GM12873 (cell line): ENCODE measurements around the gene TGFA.

Experiments
- TF ChIP-seq, protein P1 (sequence below): IDR thresholded peaks from 2 replicates; pipeline ENCODE4 v1.5.1; 2012; ENCODE audit warnings: low read depth, mild to moderate bottlenecking, moderate library complexity, low read length, control low read depth; ENCODE audit not compliant: insufficient read depth; ENCODE audit errors: missing control alignments

Gene TGFA

DNA sequence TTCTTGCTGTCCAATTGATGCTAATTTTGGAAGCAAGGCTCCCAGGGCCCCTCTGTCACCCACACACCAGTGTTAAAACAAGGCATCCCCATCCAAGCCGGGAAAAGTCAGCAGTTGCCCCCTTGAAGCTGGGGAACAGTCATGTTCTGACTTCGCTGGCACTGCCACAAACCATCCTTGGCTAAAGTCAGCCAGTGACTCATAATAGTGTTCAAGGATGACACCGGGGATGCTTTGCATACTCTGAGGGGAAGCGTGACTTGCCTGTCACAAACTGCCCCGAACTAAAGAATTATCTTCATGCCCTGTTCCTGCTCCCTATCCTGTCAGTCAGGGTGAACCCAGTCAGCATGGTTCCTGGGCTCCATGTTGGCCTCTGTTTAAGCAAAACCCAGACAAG, 37.0 kb downstream of the TGFA start:
- TF ChIP-seq, protein P1, sequence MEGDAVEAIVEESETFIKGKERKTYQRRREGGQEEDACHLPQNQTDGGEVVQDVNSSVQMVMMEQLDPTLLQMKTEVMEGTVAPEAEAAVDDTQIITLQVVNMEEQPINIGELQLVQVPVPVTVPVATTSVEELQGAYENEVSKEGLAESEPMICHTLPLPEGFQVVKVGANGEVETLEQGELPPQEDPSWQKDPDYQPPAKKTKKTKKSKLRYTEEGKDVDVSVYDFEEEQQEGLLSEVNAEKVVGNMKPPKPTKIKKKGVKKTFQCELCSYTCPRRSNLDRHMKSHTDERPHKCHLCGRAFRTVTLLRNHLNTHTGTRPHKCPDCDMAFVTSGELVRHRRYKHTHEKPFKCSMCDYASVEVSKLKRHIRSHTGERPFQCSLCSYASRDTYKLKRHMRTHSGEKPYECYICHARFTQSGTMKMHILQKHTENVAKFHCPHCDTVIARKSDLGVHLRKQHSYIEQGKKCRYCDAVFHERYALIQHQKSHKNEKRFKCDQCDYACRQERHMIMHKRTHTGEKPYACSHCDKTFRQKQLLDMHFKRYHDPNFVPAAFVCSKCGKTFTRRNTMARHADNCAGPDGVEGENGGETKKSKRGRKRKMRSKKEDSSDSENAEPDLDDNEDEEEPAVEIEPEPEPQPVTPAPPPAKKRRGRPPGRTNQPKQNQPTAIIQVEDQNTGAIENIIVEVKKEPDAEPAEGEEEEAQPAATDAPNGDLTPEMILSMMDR: no peak

DNA sequence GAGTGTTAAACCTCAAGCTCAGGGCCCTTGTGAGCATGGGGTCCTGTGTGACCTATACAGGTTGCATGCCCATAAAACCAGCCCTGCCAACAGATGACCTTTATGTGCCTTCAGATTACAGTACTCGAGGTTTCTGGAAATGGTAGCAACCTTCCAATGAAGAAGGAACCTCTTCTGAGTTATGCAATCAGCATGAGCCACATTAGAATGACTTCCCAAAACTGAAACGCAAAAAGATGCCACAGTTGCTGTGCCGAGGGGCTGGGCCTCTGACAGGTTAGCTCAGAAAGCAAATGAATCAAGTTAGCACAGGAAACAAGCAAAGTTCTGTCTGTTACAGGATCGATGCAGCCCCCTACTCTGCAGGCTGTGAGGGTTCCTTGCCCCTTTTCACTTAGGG, 37.7 kb downstream of the TGFA start:
- TF ChIP-seq, protein P1: no peak

DNA sequence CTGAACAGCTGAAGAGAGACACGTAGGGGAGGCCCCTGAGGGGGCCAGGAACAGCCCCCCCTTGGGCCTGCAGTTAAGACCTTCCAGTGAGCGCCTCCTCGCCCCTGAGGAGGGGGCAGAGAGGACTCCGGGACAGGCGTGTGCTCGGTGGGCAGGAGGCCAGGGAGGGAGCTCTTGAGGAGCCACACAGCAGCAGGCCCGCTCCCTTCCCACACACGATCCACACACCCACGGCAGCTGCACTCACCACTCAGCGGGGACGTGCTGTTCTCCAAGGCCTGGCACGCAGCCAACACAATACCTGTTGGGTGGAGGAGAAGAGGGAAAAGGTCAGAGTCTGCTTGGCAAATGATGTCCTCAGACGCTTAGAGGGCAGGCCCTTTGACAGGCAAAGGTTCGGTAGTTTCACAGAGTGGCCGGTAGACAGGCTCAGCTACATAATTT, 39.0 kb downstream of the TGFA start:
- TF ChIP-seq, protein P1: no peak

DNA sequence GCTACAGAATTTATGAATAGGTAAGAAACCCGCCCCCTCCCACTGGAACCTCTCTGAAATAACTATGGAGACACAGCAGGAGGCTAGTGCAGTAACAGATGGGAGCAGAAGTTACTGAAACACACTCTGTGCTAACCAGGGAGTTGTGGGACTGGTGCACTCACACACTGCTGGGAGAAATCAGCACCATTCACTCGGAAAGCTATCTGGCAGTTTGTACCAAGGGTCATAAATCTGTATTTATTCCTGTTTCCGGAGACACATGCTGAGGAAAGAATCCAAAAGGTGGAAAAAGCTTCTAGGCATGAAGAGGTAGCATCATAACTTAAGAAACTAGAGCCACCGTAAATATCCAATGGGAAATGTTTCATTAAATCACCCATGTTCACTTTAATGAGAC, 39.9 kb downstream of the TGFA start:
- TF ChIP-seq, protein P1: no peak

DNA sequence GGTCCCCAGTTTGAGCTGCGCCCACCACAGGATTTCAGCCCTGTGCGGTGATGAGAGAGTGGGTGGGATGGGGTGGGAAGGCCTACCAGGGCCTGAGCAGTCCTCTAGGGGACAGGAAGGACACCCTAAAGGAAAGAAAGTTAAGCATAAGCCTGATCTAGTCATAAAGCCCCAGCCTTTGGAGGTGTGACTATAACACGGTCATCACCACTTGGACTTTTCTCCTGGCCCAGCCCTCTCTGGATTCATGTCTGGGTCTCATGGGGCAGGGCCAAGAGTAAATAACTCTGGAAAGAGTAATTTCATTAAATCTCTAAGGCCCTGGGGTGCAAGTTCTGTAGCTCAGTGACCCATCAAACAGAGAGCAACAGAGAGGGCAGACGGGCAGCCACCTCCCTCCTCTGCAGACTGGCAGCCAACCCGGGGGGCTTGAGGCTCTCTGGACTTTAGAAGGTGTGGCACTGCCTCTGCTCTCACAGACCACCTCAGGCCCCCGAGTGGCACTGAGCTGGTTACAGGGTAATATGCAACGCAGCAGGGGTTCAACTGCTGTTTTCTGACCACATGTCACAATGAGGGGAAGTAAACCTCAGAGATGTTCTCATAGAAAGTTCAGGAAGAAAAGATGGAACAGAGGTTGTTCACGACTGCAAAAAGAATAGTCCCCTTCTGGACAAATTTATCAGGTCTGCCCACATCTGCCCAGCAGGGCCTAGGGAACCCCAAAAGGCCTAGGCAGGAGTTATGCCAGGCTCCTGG, 41.5 kb downstream of the TGFA start:
- TF ChIP-seq, protein P1: no peak

DNA sequence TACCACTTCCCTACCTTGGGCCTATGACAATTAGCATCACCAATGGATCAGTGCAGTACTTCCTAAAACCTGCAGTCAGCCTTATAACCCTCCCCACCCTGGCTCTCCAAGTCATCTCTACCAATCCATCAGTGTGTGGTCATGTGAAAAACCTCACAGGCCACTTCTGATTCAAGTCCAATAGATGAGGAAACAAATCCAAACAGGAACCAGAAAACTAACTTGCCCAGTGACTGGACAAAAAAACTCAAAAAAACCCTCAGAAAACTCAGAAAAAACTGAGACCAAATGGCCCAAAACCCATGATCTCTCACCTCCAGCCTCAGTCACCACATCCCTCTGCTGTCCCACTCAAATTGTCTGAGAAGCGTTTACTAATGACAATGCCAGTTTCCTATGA, 43.3 kb downstream of the TGFA start:
- TF ChIP-seq, protein P1: no peak

DNA sequence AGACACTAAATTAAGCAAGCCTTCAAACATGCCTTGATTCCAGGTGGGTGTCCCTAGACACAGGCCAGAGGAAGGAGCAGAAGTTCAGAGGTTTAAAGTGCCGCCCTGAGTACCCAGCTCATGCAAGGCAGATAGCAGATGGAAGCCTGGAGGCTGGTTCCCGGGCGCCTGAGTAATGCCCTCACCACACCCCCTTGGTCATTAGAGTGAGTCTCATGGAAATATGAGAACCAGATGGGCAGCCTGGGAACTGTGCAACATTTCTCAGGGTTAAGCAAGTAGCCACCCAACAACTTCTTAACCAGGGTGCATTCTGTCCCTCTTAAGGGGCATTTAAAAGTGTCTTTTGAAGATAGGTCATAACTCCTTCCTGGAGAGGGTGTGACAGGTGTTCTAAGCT, 44.1 kb downstream of the TGFA start:
- TF ChIP-seq, protein P1: no peak
